ENCODE results near the gene STK11IP.

The STK11IP gene

GRCh38 chr2:219597552-219598307 lies at the start of gene STK11IP:
STK11IP (plus strand) TSS chr2:219597857; CDS start chr2:219598120, 263 bp downstream.
- DNase-seq: peak; percentile 94

- no peak for DNase-seq
Measured at GRCh38 chr2:219548990-219549389, 48.7 kb upstream of the STK11IP start.

GRCh38 chr2:219549619-219550018 lies 48.0 kb upstream of the STK11IP start:
- no peak for DNase-seq

GRCh38 chr2:219551441-219552381 lies 45.9 kb upstream of the STK11IP start:
- no peak for DNase-seq

GRCh38 chr2:219552382-219553167 lies 45.1 kb upstream of the STK11IP start:
- DNase-seq: peak; percentile 90 to 92

- no peak for DNase-seq
Measured at GRCh38 chr2:219553168-219553417, 44.6 kb upstream of the STK11IP start.

GRCh38 chr2:219553463-219553963 lies 44.1 kb upstream of the STK11IP start:
- DNase-seq: no peak

GRCh38 chr2:219554350-219554749 lies 43.3 kb upstream of the STK11IP start:
- no peak for DNase-seq

- DNase-seq: no peak
Measured at GRCh38 chr2:219555956-219556355, 41.7 kb upstream of the STK11IP start.

GRCh38 chr2:219556413-219556812 lies 41.2 kb upstream of the STK11IP start:
- DNase-seq: no peak

GRCh38 chr2:219557320-219557719 lies 40.3 kb upstream of the STK11IP start:
- no peak for DNase-seq

GRCh38 chr2:219557791-219558785 lies 39.6 kb upstream of the STK11IP start:
- no peak for DNase-seq

- DNase-seq: no peak
Measured at GRCh38 chr2:219559156-219559915, 38.3 kb upstream of the STK11IP start.

- peak in 1 of 2 experiments; percentile 32 for DNase-seq
Measured at GRCh38 chr2:219560037-219560892, 37.4 kb upstream of the STK11IP start.

GRCh38 chr2:219560893-219561178 lies 36.8 kb upstream of the STK11IP start:
- DNase-seq: no peak

GRCh38 chr2:219561179-219562048 lies 36.2 kb upstream of the STK11IP start:
- DNase-seq: no peak

GRCh38 chr2:219562049-219563020 lies 35.3 kb upstream of the STK11IP start:
- DNase-seq: no peak

Data from activated T-cell treated with anti-CD3 and anti-CD28 coated beads, Interleukin-2, amount 50 U/mL, for 48 hours (primary cell).